ENCODE measurements around the gene CFAP221.
A peak's percentile ranks its signal among the peaks of the same experiment; 100 is the strongest.

CFAP221 gene

DNA sequence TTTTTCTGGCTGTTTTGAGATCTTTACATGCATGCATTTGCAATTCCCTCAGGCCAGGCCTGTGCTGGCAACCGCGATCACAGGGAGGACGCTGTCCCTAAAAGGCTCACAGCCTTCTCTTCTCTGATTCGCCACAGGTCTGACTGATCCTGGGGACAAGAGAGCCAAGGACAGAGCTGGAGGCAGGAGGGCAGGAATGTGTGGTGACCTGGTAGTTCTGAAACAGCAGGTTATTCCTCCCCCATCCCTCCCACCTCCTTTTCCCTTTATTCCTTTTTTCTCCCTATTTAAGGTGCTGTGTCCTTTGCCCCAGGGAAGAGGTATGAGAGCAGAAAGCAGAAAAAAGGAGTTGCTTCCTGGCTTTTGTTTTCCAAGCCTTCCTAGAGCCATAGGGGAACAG is 156.6 kb downstream of the CFAP221 start:
- TF ChIP-seq, protein P1, sequence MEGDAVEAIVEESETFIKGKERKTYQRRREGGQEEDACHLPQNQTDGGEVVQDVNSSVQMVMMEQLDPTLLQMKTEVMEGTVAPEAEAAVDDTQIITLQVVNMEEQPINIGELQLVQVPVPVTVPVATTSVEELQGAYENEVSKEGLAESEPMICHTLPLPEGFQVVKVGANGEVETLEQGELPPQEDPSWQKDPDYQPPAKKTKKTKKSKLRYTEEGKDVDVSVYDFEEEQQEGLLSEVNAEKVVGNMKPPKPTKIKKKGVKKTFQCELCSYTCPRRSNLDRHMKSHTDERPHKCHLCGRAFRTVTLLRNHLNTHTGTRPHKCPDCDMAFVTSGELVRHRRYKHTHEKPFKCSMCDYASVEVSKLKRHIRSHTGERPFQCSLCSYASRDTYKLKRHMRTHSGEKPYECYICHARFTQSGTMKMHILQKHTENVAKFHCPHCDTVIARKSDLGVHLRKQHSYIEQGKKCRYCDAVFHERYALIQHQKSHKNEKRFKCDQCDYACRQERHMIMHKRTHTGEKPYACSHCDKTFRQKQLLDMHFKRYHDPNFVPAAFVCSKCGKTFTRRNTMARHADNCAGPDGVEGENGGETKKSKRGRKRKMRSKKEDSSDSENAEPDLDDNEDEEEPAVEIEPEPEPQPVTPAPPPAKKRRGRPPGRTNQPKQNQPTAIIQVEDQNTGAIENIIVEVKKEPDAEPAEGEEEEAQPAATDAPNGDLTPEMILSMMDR (IDR thresholded peaks at IDR 0.05; ENCODE audit: control insufficient read depth, insufficient read depth, low read depth, low read length, missing control alignments): no peak
- DNase-seq (ENCODE audit: low read depth): no peak
- H3K4me3 ChIP-seq (ENCODE audit: control insufficient read depth, low read depth, low read length): no peak overlapping the region

DNA sequence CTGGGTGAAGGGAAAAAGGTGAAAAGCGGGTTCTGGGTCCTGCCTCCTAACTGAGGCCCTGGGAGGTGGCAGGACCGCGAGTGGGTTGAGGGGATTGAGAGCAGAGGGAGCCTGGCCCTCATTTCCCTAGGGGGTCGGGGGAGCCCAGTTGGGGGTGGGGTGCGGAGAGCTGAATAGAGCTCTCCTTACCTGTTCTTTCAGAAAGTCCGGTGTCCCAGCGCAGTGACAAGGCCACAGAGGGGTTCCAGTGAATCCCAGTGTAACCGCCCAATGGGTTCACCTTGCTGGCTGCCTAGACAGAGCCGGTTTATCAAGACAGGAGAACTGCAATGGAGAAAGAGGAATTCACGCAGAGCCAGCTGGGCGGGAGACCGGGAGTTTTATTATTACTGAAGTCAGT is 157.1 kb downstream of the CFAP221 start:
- H3K4me3 ChIP-seq (ENCODE audit: control insufficient read depth, low read depth, low read length): no peak overlapping the region
- TF ChIP-seq, protein P1 (IDR thresholded peaks at IDR 0.05; ENCODE audit: control insufficient read depth, insufficient read depth, low read depth, low read length, missing control alignments): no peak

DNA sequence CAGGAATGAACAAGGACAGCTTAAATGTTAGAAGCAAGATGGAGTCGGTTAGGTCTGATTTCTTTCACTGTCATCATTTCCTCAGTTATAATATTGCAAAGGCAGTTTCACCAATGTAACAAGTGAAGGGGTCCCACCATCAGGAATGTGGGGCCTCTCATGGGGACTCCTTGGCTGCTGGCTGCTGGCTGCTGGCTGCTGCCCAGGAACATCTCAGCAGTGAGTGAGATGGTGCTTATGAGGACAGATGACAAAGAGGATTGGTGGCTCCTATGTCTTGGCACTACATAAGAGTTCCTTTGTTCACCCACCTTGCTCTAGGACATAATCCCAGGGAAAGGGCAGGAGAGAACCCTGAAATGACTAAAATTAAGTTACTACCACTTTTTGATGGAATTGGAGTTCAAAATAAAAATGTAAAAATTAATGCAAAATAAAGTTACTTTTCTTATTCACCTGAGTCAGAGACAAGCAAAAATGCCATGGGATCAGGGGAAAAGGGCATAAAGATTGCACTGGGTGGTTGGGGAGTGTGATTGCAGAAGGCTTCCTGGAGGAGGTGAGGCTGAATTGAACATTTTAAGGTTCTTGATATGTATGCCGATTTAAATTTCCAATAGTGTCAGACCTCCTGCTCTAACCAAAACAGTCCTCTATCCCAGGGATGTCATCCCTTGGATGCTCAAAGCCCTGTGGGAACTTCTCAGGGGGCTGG is 158.1 kb downstream of the CFAP221 start:
- H3K4me3 ChIP-seq (ENCODE audit: control insufficient read depth, low read depth, low read length): no peak overlapping the region
- no peak for DNase-seq (ENCODE audit: low read depth)
- TF ChIP-seq, protein P1 (IDR thresholded peaks at IDR 0.05; ENCODE audit: control insufficient read depth, insufficient read depth, low read depth, low read length, missing control alignments): no peak

More for the DNA sequence above, 157.1 kb downstream of the CFAP221 start:
- no peak for DNase-seq (ENCODE audit: low read depth)

DNA sequence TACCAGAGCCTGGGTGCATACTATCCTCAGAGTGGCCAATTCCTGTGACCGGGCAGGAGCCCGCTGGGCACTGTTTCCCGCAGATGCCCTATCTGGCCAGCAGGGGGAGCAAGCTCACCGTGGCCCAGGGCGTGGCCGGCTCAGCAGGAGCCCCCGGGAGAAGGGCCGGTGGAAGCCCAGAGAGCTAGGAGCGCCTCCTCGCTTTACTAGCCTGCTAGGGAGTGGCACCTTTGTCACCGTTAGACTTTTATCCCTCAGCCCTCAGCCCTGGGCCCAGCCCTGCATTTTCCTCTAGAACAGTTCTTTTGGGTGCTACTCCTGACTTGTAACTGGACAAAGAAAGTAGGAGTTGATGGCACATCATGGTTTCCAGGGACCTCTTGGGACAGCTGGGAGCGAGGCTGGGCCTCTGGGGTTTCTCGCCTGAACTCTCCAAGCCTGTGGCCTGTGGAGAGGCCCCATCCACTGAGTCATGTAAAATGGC is 158.7 kb downstream of the CFAP221 start:
- DNase-seq (ENCODE audit: low read depth): no peak
- H3K4me3 ChIP-seq (ENCODE audit: control insufficient read depth, low read depth, low read length): no peak overlapping the region
- TF ChIP-seq, protein P1 (IDR thresholded peaks at IDR 0.05; ENCODE audit: control insufficient read depth, insufficient read depth, low read depth, low read length, missing control alignments): peak; percentile 97

DNA sequence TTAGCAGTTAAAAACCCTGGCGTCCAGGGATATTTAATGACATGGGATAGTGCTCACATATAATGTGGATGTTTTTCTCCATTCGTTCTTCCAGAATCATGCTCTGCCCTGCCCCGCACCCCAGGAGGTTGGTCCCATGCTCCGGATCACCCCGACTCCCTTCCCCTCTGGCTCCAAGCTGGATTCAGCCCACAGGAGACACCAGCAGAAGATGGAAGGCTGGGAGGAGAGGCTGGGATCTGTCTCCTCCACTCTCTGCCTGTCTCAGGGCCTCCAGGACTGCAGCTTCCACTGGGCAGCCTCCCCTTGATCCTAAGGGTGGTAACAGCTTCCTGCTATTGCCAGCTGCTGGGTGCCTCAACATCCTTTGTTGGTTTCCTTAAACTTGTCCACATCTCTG is 159.3 kb downstream of the CFAP221 start:
- no peak overlapping the region for H3K4me3 ChIP-seq (ENCODE audit: control insufficient read depth, low read depth, low read length)
- DNase-seq (ENCODE audit: low read depth): no peak
- TF ChIP-seq, protein P1 (IDR thresholded peaks at IDR 0.05; ENCODE audit: control insufficient read depth, insufficient read depth, low read depth, low read length, missing control alignments): no peak

DNA sequence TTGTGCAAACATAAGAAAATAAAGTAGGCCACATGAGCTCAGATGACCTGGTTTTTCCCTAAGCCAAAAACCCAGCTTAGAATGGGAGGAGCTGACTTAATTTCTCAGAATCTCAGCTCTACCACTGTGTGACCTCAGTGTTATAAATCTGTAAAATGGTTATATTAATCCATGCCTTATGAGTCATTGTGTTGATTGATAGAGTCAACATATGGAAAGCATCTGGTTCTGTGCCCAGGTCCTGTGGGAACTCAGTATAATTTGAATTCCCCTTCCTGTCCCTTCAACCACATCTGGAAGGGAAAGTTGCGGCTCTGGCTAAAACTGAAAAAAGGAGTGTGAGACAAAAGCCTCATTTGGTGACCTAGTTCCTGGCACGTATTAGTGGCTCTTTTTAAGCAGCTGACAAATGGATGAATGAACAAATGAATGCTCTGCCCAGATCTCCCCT is 160.4 kb downstream of the CFAP221 start:
- TF ChIP-seq, protein P1 (IDR thresholded peaks at IDR 0.05; ENCODE audit: control insufficient read depth, insufficient read depth, low read depth, low read length, missing control alignments): no peak
- DNase-seq (ENCODE audit: low read depth): no peak
- H3K4me3 ChIP-seq (ENCODE audit: control insufficient read depth, low read depth, low read length): no peak overlapping the region

All from AG09309 (cell line).